ENCODE data around the gene KLF7.

The KLF7 gene

GRCh38 chr2:207130958-207131521 lies 34.7 kb downstream of the KLF7 start:
- peak; percentile 11 for FAIRE-seq

GRCh38 chr2:207129821-207130220 lies 35.9 kb downstream of the KLF7 start:
- DNase-seq (ENCODE audit: insufficient read length, low spot score) (no peak), FAIRE-seq (no peak)

More at GRCh38 chr2:207130958-207131521, 34.7 kb downstream of the KLF7 start:
- no peak for DNase-seq (ENCODE audit: insufficient read length, low spot score)

- FAIRE-seq (no peak), DNase-seq (ENCODE audit: insufficient read length, low spot score) (no peak)
Measured at GRCh38 chr2:207128867-207129266, 36.9 kb downstream of the KLF7 start.

- FAIRE-seq (no peak), DNase-seq (ENCODE audit: insufficient read length, low spot score) (no peak)
Measured at GRCh38 chr2:207126724-207127308, 38.9 kb downstream of the KLF7 start.

GRCh38 chr2:207123776-207124391 lies 41.9 kb downstream of the KLF7 start:
- DNase-seq (ENCODE audit: insufficient read length, low spot score) (no peak), FAIRE-seq (no peak)

- no peak for FAIRE-seq
- no peak for DNase-seq (ENCODE audit: insufficient read length, low spot score)
Measured at GRCh38 chr2:207123335-207123744, 42.4 kb downstream of the KLF7 start.

- FAIRE-seq (no peak), DNase-seq (ENCODE audit: insufficient read length, low spot score) (no peak)
Measured at GRCh38 chr2:207122651-207123334, 43.0 kb downstream of the KLF7 start.

GRCh38 chr2:207121784-207122183 lies 44.0 kb downstream of the KLF7 start:
- no peak for FAIRE-seq
- no peak for DNase-seq (ENCODE audit: insufficient read length, low spot score)

GRCh38 chr2:207119048-207119447 lies 46.7 kb downstream of the KLF7 start:
- DNase-seq (ENCODE audit: insufficient read length, low spot score), result no peak
- FAIRE-seq, result no peak

- no peak for DNase-seq (ENCODE audit: insufficient read length, low spot score)
- no peak for FAIRE-seq
Measured at GRCh38 chr2:207117668-207118067, 48.1 kb downstream of the KLF7 start.

- DNase-seq (ENCODE audit: insufficient read length, low spot score) (no peak), FAIRE-seq (no peak)
Measured at GRCh38 chr2:207115715-207116364, 49.9 kb downstream of the KLF7 start.

- FAIRE-seq (no peak), DNase-seq (ENCODE audit: insufficient read length, low spot score) (no peak)
Measured at GRCh38 chr2:207113414-207113813, 52.3 kb downstream of the KLF7 start.

GRCh38 chr2:207112785-207113184 lies 53.0 kb downstream of the KLF7 start:
- no peak for FAIRE-seq

GRCh38 chr2:207112383-207112782 lies 53.4 kb downstream of the KLF7 start:
- FAIRE-seq, result no peak
- DNase-seq (ENCODE audit: insufficient read length, low spot score), result no peak

More at GRCh38 chr2:207112785-207113184, 53.0 kb downstream of the KLF7 start:
- no peak for DNase-seq (ENCODE audit: insufficient read length, low spot score)

- FAIRE-seq (no peak), DNase-seq (ENCODE audit: insufficient read length, low spot score) (no peak)
Measured at GRCh38 chr2:207111757-207112156, 54.0 kb downstream of the KLF7 start.

- DNase-seq (ENCODE audit: insufficient read length, low spot score) (no peak), FAIRE-seq (no peak)
Measured at GRCh38 chr2:207110715-207111114, 55.0 kb downstream of the KLF7 start.

GRCh38 chr2:207110310-207110709 lies 55.4 kb downstream of the KLF7 start:
- no peak for FAIRE-seq
- no peak for DNase-seq (ENCODE audit: insufficient read length, low spot score)

- DNase-seq (ENCODE audit: insufficient read length, low spot score), result no peak
- FAIRE-seq, result no peak
Measured at GRCh38 chr2:207109768-207110167, 56.0 kb downstream of the KLF7 start.

GRCh38 chr2:207108440-207108839 lies 57.3 kb downstream of the KLF7 start:
- no peak for FAIRE-seq
- no peak for DNase-seq (ENCODE audit: insufficient read length, low spot score)

GRCh38 chr2:207107551-207107950 lies 58.2 kb downstream of the KLF7 start:
- no peak for FAIRE-seq
- DNase-seq (ENCODE audit: insufficient read length, low spot score), result no peak

- no peak for FAIRE-seq
Measured at GRCh38 chr2:207107131-207107530, 58.6 kb downstream of the KLF7 start.

More at GRCh38 chr2:207107131-207107530, 58.6 kb downstream of the KLF7 start:
- no peak for DNase-seq (ENCODE audit: insufficient read length, low spot score)
